RWPE2 (cell line): ENCODE results near the gene ITGB7.

Experiments used
- ATAC-seq: fragments of 200-7000 bp; cut with Tn5 transposase; 3 replicates; pipeline ENCODE4 v1.9.1; 2021; ENCODE audit warnings: low read depth
- DNase-seq: peaks from one replicate; pipeline ENCODE4 v3.0.0-alpha.2; 2020; ENCODE audit warnings: low spot score
- H3K27ac ChIP-seq: fragments of 450-650 bp; 2 replicates; pipeline ENCODE4 v1.5.1; 2017; ENCODE audit warnings: mild to moderate bottlenecking; ENCODE audit not compliant: poor library complexity, severe bottlenecking
- H3K27me3 ChIP-seq: fragments of 250-450 bp; sonication (Bioruptor Pico); 2 replicates; pipeline ENCODE4 v1.5.1; 2021; ENCODE audit warnings: mild to moderate bottlenecking, moderate library complexity; ENCODE audit not compliant: insufficient read depth, poor library complexity, severe bottlenecking
- H3K36me3 ChIP-seq: fragments of 250-450 bp; sonication (Bioruptor Pico); 2 replicates; pipeline ENCODE4 v1.5.1; 2020; ENCODE audit warnings: low read depth, mild to moderate bottlenecking, moderate library complexity
- H3K4me1 ChIP-seq: fragments of 250-450 bp; sonication (Bioruptor Pico); 2 replicates; pipeline ENCODE4 v1.5.1; 2021; ENCODE audit warnings: mild to moderate bottlenecking, moderate library complexity; ENCODE audit not compliant: insufficient read depth, poor library complexity, severe bottlenecking
- H3K4me3 ChIP-seq: fragments of 250-450 bp; sonication (Bioruptor Pico); 2 replicates; pipeline ENCODE4 v1.5.1; 2021; ENCODE audit warnings: mild to moderate bottlenecking, moderate library complexity; ENCODE audit not compliant: severe bottlenecking
- H3K9me3 ChIP-seq: fragments of 250-450 bp; sonication (Bioruptor Pico); 2 replicates; pipeline ENCODE4 v1.5.1; 2021; ENCODE audit warnings: mild to moderate bottlenecking, moderate library complexity; ENCODE audit not compliant: severe bottlenecking
- TF ChIP-seq, protein P1 (sequence below): fragments of 450-650 bp; IDR thresholded peaks from one replicate; pipeline ENCODE4 v1.5.1; 2017; ENCODE audit warnings: mild to moderate bottlenecking, moderate library complexity; ENCODE audit not compliant: poor library complexity, severe bottlenecking

Gene ITGB7, protein sequence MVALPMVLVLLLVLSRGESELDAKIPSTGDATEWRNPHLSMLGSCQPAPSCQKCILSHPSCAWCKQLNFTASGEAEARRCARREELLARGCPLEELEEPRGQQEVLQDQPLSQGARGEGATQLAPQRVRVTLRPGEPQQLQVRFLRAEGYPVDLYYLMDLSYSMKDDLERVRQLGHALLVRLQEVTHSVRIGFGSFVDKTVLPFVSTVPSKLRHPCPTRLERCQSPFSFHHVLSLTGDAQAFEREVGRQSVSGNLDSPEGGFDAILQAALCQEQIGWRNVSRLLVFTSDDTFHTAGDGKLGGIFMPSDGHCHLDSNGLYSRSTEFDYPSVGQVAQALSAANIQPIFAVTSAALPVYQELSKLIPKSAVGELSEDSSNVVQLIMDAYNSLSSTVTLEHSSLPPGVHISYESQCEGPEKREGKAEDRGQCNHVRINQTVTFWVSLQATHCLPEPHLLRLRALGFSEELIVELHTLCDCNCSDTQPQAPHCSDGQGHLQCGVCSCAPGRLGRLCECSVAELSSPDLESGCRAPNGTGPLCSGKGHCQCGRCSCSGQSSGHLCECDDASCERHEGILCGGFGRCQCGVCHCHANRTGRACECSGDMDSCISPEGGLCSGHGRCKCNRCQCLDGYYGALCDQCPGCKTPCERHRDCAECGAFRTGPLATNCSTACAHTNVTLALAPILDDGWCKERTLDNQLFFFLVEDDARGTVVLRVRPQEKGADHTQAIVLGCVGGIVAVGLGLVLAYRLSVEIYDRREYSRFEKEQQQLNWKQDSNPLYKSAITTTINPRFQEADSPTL

GRCh38 chr12:53207042-53207441 is at the start of gene ITGB7:
Gene ITGB7, minus strand, starts transcription at chr12:53207251. Its CDS starts 6,808 bp downstream, at chr12:53200443.
- ATAC-seq (peak; percentile 20; the same call in 1 of the 3 replicates), DNase-seq (no peak)
- no peaks in the 10 kb centered on the region for H3K27me3 ChIP-seq
- no peak within 1 kb of the TSS for H3K4me3 ChIP-seq
- no peak within 1 kb of the TSS for H3K27ac ChIP-seq
- H3K36me3 ChIP-seq: peaks cover 20% of the 10 kb centered on the region
- TF ChIP-seq, protein P1, sequence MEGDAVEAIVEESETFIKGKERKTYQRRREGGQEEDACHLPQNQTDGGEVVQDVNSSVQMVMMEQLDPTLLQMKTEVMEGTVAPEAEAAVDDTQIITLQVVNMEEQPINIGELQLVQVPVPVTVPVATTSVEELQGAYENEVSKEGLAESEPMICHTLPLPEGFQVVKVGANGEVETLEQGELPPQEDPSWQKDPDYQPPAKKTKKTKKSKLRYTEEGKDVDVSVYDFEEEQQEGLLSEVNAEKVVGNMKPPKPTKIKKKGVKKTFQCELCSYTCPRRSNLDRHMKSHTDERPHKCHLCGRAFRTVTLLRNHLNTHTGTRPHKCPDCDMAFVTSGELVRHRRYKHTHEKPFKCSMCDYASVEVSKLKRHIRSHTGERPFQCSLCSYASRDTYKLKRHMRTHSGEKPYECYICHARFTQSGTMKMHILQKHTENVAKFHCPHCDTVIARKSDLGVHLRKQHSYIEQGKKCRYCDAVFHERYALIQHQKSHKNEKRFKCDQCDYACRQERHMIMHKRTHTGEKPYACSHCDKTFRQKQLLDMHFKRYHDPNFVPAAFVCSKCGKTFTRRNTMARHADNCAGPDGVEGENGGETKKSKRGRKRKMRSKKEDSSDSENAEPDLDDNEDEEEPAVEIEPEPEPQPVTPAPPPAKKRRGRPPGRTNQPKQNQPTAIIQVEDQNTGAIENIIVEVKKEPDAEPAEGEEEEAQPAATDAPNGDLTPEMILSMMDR: no peak
- no peaks in the 10 kb centered on the region for H3K9me3 ChIP-seq
- H3K4me1 ChIP-seq: no peaks in the 10 kb centered on the region

- no peak for ATAC-seq
- TF ChIP-seq, protein P1: no peak
- DNase-seq: no peak
- no peaks in the 10 kb centered on the region; the same call in 1 of the 2 replicates for H3K36me3 ChIP-seq
- H3K9me3 ChIP-seq: no peaks in the 10 kb centered on the region
- peaks cover 5% of the 10 kb centered on the region for H3K4me1 ChIP-seq
- H3K27me3 ChIP-seq: no peaks in the 10 kb centered on the region
- no peak overlapping the region for H3K27ac ChIP-seq
- H3K4me3 ChIP-seq: no peak overlapping the region
Measured at GRCh38 chr12:53255996-53256395, 48.9 kb upstream of the ITGB7 start.

DNA sequence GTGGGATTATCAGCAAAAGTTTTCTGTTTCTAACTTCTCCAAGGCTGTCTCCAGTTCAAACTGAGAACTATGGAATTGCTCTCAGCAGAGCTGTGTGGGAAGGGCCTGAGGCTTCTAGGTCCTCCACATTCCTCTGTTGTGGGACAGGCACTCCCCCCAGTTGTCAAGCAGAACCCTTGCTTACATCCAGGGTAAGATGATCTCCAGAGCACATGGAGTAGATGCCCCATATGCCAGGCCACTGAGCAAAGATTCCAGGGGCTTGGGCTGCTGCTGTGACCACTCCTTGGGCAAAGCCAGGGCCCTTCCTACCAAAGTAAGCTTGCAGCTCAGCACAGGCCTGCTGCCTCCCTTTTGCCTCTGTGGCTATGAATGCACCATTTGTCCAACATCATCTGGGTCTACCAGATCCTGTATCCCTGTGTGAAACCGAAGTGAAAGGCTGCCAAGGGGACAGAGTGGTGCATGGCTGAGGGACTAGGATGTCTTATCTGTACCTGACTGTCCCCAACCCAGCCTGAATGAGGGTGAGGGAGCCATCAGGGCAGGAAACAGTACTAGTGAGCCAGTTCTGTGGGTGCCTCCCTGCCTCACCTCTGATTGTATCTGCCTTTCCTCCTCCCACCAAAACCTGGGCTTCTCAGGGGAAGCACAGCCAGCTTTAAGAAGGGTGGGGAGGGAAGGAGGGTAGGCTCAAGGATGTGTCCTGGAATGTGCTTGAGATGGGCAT is 47.9 kb upstream of the ITGB7 start:
- Histone ChIP-seq H3K27me3 (no peaks in the 10 kb centered on the region), H3K4me1 (peaks cover 6% of the 10 kb centered on the region), H3K27ac (no peak overlapping the region), H3K9me3 (no peaks in the 10 kb centered on the region), H3K36me3 (no peaks in the 10 kb centered on the region; the same call in 1 of the 2 replicates), H3K4me3 (no peak overlapping the region)
- TF ChIP-seq, protein P1: no peak
- ATAC-seq (no peak), DNase-seq (no peak)

- ATAC-seq (no peak), DNase-seq (no peak)
- Histone ChIP-seq H3K4me1 (peaks cover 6% of the 10 kb centered on the region), H3K9me3 (no peaks in the 10 kb centered on the region), H3K27me3 (no peaks in the 10 kb centered on the region), H3K4me3 (no peak overlapping the region), H3K27ac (no peak overlapping the region), H3K36me3 (no peaks in the 10 kb centered on the region; the same call in 1 of the 2 replicates)
- TF ChIP-seq, protein P1: no peak
Measured at GRCh38 chr12:53253298-53253697, 46.2 kb upstream of the ITGB7 start.
